Liver (tissue), 9 donors: Measurements from ENCODE around the gene KPNA5. TPM values are rescaled to one million over a fixed set of nuclear protein-coding genes. Genes with fewer than 3 reads are reported as not detected.
"Not testable (repeated sequence)": the region's sequence is repeated elsewhere in the genome, so short reads cannot be mapped to it uniquely, and the experiment has no call there.

Source experiments
- DNase-seq: peaks from one replicate; pipeline ENCODE4 v3.0.0-alpha.2; 2017; ENCODE audit warnings: low spot score
- H3K27ac ChIP-seq, 2 donors: one replicate each; pipeline ENCODE4 v1.7.0; 2013; ENCODE audit warnings: inconsistent platforms in 2 of 2, low read length in 2 of 2, control low read depth in 1 of 2, low read depth in 1 of 2, mild to moderate bottlenecking in 1 of 2
- H3K27me3 ChIP-seq, 4 donors: one replicate each; pipeline versions ENCODE4 v1.6.1 to v1.7.0; 2013; ENCODE audit warnings: low read length in 3 of 4, inconsistent platforms in 1 of 4, mild to moderate bottlenecking in 1 of 4, moderate library complexity in 1 of 4; ENCODE audit not compliant: control insufficient read depth in 4 of 4, insufficient read depth in 4 of 4
- H3K36me3 ChIP-seq, 4 donors: one replicate each; pipeline versions ENCODE4 v1.6.1 to v1.7.0; 2013; ENCODE audit warnings: low read length in 3 of 4, mild to moderate bottlenecking in 3 of 4, low read depth in 1 of 4, moderate library complexity in 1 of 4; ENCODE audit not compliant: control insufficient read depth in 4 of 4, insufficient read depth in 3 of 4
- H3K4me1 ChIP-seq, 4 donors: one replicate each; pipeline versions ENCODE4 v1.6.1 to v1.7.0; 2013; ENCODE audit warnings: low read length in 3 of 4, mild to moderate bottlenecking in 3 of 4, moderate library complexity in 1 of 4; ENCODE audit not compliant: control insufficient read depth in 4 of 4, insufficient read depth in 4 of 4
- H3K4me3 ChIP-seq, 3 donors: one replicate each; pipeline versions ENCODE4 v1.6.1 to v1.7.0; 2013; ENCODE audit warnings: low read length in 3 of 3, control low read depth in 1 of 3, low read depth in 1 of 3, mild to moderate bottlenecking in 1 of 3
- H3K9ac ChIP-seq, 2 donors: one replicate each; pipeline ENCODE4 v1.7.0; 2013; ENCODE audit warnings: low read length in 2 of 2, mild to moderate bottlenecking in 2 of 2, moderate library complexity in 2 of 2, control low read depth in 1 of 2, low read depth in 1 of 2
- H3K9me3 ChIP-seq, 4 donors: one replicate each; pipeline versions ENCODE4 v1.6.1 to v1.7.0; 2013; ENCODE audit warnings: low read length in 3 of 4; ENCODE audit not compliant: control insufficient read depth in 4 of 4
- EGR1 ChIP-seq, 2 donors: IDR thresholded peaks; 2 replicates each; pipeline ENCODE4 v1.6.1; 2016 to 2018; ENCODE audit warnings: antibody characterized with exemption in 2 of 2, low read depth in 2 of 2
- FOXA2 ChIP-seq: IDR thresholded peaks from 2 replicates; pipeline ENCODE4 v1.6.1; 2016; ENCODE audit warnings: antibody characterized with exemption
- GABPA ChIP-seq, 2 donors: IDR thresholded peaks in 1 of 2; conservative IDR thresholded peaks in 1 of 2; 2 replicates each; pipeline ENCODE4 v1.6.1; 2016; ENCODE audit warnings: antibody characterized with exemption in 2 of 2, mild to moderate bottlenecking in 1 of 2, moderate library complexity in 1 of 2
- HNF4A ChIP-seq, 2 donors: conservative IDR thresholded peaks; 2 replicates each; pipeline ENCODE4 v1.6.1; 2016; ENCODE audit warnings: antibody characterized with exemption in 2 of 2, mild to moderate bottlenecking in 2 of 2
- HNF4G ChIP-seq: IDR thresholded peaks from 2 replicates; pipeline ENCODE4 v1.6.1; 2016; ENCODE audit warnings: antibody characterized with exemption
- MAX ChIP-seq: IDR thresholded peaks from 2 replicates; pipeline ENCODE4 v1.6.1; 2016; ENCODE audit warnings: antibody characterized with exemption
- NR2F2 ChIP-seq: IDR thresholded peaks from 2 replicates; pipeline ENCODE4 v1.6.1; 2016; ENCODE audit warnings: antibody characterized with exemption
- RAD21 ChIP-seq, 2 donors: IDR thresholded peaks; 2 replicates each; pipeline ENCODE4 v1.6.1; 2016; ENCODE audit warnings: antibody characterized with exemption in 2 of 2, mild to moderate bottlenecking in 2 of 2
- RXRA ChIP-seq, 2 donors: IDR thresholded peaks; 2 replicates each; pipeline ENCODE4 v1.6.1; 2017 to 2018; ENCODE audit warnings: antibody characterized with exemption in 2 of 2, mild to moderate bottlenecking in 1 of 2
- SP1 ChIP-seq: IDR thresholded peaks from 2 replicates; pipeline ENCODE4 v1.6.1; 2018; ENCODE audit warnings: antibody characterized with exemption, mild to moderate bottlenecking
- ZBTB33 ChIP-seq: IDR thresholded peaks from 2 replicates; pipeline ENCODE4 v1.6.1; 2016; ENCODE audit warnings: antibody characterized with exemption
- WGBS: extraction: QIAGEN DNeasy Blood & Tissue Kit; methylation state at CpG from one replicate; pipeline ENCODE4 v1.1.7; 2013; 5-methylcytosine and 5-hydroxymethylcytosine counted together
- polyA plus RNA-seq, 2 donors: library from polyadenylated mRNA; stranded (reverse) in 1 of 2; unstranded in 1 of 2; fragments of 200-250 nt in 1 of 2; fragments of >200 nt in 1 of 2; fragmentation: Nextera tagmentation in 1 of 2; extraction: Ambion mirVana in 1 of 2; gene quantifications; one replicate each; pipeline versions ENCODE4 v1.2.1 to v1.2.3, GENCODE V29; 2013 to 2015
- total RNA-seq, 2 donors: library from RNA; depleted of rRNA; stranded (reverse); fragments of >200 nt; gene quantifications; one replicate each; pipeline ENCODE4 v1.2.3, GENCODE V29; 2014
- TF ChIP-seq, protein P1 (sequence below): IDR thresholded peaks from 2 replicates; pipeline ENCODE4 v1.6.1; 2016; ENCODE audit warnings: antibody characterized with exemption
- TF ChIP-seq, protein P2 (sequence below): IDR thresholded peaks from 2 replicates; pipeline ENCODE4 v1.6.1; 2016; ENCODE audit warnings: antibody characterized with exemption, mild to moderate bottlenecking
- donor health status: healthy.
- donor health status: healthy.
- donor health status: healthy.
- donor health status: healthy.
- donor health status: healthy.

The KPNA5 gene
- total and polyA plus RNA-seq, 4 donors, result 0.63 to 3.6 (median 2.3) TPM

DNA sequence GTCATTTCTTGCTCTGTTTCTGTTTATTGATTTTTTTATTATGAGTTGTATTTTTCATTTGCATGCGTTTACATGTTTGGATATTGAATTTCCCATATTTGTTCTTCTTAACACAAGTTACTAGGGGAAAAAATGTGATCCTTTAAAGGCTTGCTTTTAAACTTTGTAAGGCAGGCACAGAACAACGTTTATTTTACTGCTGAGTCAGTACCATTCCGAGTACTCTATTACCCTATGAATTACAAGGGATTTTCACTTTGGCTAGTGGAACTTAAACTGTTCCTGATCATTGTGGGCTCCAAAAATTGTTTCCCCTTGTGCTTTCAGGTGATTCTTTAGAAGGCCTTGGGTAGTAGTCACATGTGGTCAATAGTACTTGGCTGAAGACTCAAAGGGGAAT lies 56.0 kb downstream of the KPNA5 start (continued):
- TF ChIP-seq SP1, result no peak
- TF ChIP-seq ZBTB33, result no peak
- TF ChIP-seq, protein P1, sequence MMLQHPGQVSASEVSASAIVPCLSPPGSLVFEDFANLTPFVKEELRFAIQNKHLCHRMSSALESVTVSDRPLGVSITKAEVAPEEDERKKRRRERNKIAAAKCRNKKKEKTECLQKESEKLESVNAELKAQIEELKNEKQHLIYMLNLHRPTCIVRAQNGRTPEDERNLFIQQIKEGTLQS, result no peak
- TF ChIP-seq EGR1 (IDR thresholded peaks at IDR 0.05; ENCODE audit: low read depth in 2 of 2), result no peak

- not testable (repeated sequence) for H3K27me3 ChIP-seq, H3K4me1 ChIP-seq, H3K4me3 ChIP-seq, H3K36me3 ChIP-seq, H3K9ac ChIP-seq, H3K9me3 ChIP-seq, DNase-seq, H3K27ac ChIP-seq
- WGBS, result 92% methylated on average over 3 of the region's 3 CpGs
Observed at GRCh38 chr6:116740486-116740885, 59.5 kb downstream of the KPNA5 start.

- Histone ChIP-seq H3K27ac (no peak overlapping the region), H3K27me3 (no peaks in the 10 kb centered on the region), H3K36me3 (no peaks in the 10 kb centered on the region), H3K9ac (no peak overlapping the region), H3K4me3 (no peak overlapping the region), H3K4me1 (no peaks in the 10 kb centered on the region), H3K9me3 (no peaks in the 10 kb centered on the region)
- DNase-seq, result no peak
- 86% methylated on average over 1 of the region's 1 CpG for WGBS
- TF ChIP-seq NR2F2 (no peak), RXRA (IDR thresholded peaks at IDR 0.05) (no peak), MAX (no peak), ZBTB33 (no peak), RAD21 (IDR thresholded peaks at IDR 0.05) (no peak), FOXA2 (no peak), HNF4G (no peak), GABPA (IDR thresholded peaks at IDR 0.05 in 1 of 2, conservative IDR thresholded peaks at IDR 0.05 in 1 of 2) (no peak), HNF4A (conservative IDR thresholded peaks at IDR 0.05) (no peak)
- TF ChIP-seq, protein P2, sequence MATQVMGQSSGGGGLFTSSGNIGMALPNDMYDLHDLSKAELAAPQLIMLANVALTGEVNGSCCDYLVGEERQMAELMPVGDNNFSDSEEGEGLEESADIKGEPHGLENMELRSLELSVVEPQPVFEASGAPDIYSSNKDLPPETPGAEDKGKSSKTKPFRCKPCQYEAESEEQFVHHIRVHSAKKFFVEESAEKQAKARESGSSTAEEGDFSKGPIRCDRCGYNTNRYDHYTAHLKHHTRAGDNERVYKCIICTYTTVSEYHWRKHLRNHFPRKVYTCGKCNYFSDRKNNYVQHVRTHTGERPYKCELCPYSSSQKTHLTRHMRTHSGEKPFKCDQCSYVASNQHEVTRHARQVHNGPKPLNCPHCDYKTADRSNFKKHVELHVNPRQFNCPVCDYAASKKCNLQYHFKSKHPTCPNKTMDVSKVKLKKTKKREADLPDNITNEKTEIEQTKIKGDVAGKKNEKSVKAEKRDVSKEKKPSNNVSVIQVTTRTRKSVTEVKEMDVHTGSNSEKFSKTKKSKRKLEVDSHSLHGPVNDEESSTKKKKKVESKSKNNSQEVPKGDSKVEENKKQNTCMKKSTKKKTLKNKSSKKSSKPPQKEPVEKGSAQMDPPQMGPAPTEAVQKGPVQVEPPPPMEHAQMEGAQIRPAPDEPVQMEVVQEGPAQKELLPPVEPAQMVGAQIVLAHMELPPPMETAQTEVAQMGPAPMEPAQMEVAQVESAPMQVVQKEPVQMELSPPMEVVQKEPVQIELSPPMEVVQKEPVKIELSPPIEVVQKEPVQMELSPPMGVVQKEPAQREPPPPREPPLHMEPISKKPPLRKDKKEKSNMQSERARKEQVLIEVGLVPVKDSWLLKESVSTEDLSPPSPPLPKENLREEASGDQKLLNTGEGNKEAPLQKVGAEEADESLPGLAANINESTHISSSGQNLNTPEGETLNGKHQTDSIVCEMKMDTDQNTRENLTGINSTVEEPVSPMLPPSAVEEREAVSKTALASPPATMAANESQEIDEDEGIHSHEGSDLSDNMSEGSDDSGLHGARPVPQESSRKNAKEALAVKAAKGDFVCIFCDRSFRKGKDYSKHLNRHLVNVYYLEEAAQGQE, result no peak
Observed at GRCh38 chr6:116741571-116741970, 60.6 kb downstream of the KPNA5 start.
